ENCODE data around the gene DDX17.
A peak's percentile ranks its signal among the peaks of the same experiment; 100 is the strongest.

The DDX17 gene

GRCh38 chr22:38467438-38467903 lies 38.6 kb downstream of the DDX17 start:
- no peak for DNase-seq (ENCODE audit: low read depth in 2 of 2)
- no peak for TF ChIP-seq CTCF (IDR thresholded peaks at IDR 0.05; ENCODE audit: low read depth, low read length)
- H3K4me3 ChIP-seq (replicated peaks in 1 of 2; ENCODE audit: low read depth in 2 of 2, low read length in 2 of 2): peak overlapping the region; percentile 53 to 99

- TF ChIP-seq CTCF (IDR thresholded peaks at IDR 0.05; ENCODE audit: low read depth, low read length): no peak
- DNase-seq (ENCODE audit: low read depth in 2 of 2): peak in 1 of 2 donors; percentile 66
- H3K4me3 ChIP-seq (replicated peaks in 1 of 2; ENCODE audit: low read depth in 2 of 2, low read length in 2 of 2): no peak overlapping the region
Measured at GRCh38 chr22:38465673-38466490, 40.2 kb downstream of the DDX17 start.

- no peak for TF ChIP-seq CTCF (IDR thresholded peaks at IDR 0.05; ENCODE audit: low read depth, low read length)
- no peak for DNase-seq (ENCODE audit: low read depth in 2 of 2)
- no peak overlapping the region for H3K4me3 ChIP-seq (replicated peaks in 1 of 2; ENCODE audit: low read depth in 2 of 2, low read length in 2 of 2)
Measured at GRCh38 chr22:38464992-38465672, 41.0 kb downstream of the DDX17 start.

- DNase-seq (ENCODE audit: low read depth in 2 of 2): peak in 1 of 2 donors; percentile 41
- no peak for TF ChIP-seq CTCF (IDR thresholded peaks at IDR 0.05; ENCODE audit: low read depth, low read length)
- H3K4me3 ChIP-seq (replicated peaks in 1 of 2; ENCODE audit: low read depth in 2 of 2, low read length in 2 of 2): no peak overlapping the region
Measured at GRCh38 chr22:38462960-38463784, 42.9 kb downstream of the DDX17 start.

GRCh38 chr22:38461414-38462081 lies 44.6 kb downstream of the DDX17 start:
- peak; percentile 86 to 87 for DNase-seq (ENCODE audit: low read depth in 2 of 2)
- no peak overlapping the region for H3K4me3 ChIP-seq (replicated peaks in 1 of 2; ENCODE audit: low read depth in 2 of 2, low read length in 2 of 2)
- no peak for TF ChIP-seq CTCF (IDR thresholded peaks at IDR 0.05; ENCODE audit: low read depth, low read length)

- no peak for TF ChIP-seq CTCF (IDR thresholded peaks at IDR 0.05; ENCODE audit: low read depth, low read length)
- no peak for DNase-seq (ENCODE audit: low read depth in 2 of 2)
- H3K4me3 ChIP-seq (replicated peaks in 1 of 2; ENCODE audit: low read depth in 2 of 2, low read length in 2 of 2): no peak overlapping the region
Measured at GRCh38 chr22:38461057-38461413, 45.1 kb downstream of the DDX17 start.

Data from cardiac fibroblast (primary cell).